ENCODE results near the gene CDC40.
"Not testable (repeated sequence)": the region's sequence is repeated elsewhere in the genome, so short reads cannot be mapped to it uniquely, and the experiment has no call there.

GRCh38 chr6:110272781-110273180, 92.6 kb downstream of the CDC40 start:
- not testable (repeated sequence) for TF ChIP-seq POLR2A (IDR thresholded peaks at IDR 0.05; ENCODE audit: low read length); GATA1 (IDR thresholded peaks at IDR 0.05; ENCODE audit: low read depth, low read length)

All from erythroblast (primary cell).